NT2/D1 (cell line): Measurements from ENCODE around the gene LPAR5.

ENCODE experiments used
- SUZ12 ChIP-seq: IDR thresholded peaks from 2 replicates; pipeline ENCODE4 v1.6.1; 2011; ENCODE audit not compliant: insufficient read length, insufficient read depth; ENCODE audit errors: extremely low read depth
- YY1 ChIP-seq: IDR thresholded peaks from 2 replicates; pipeline ENCODE4 v1.6.1; 2011; ENCODE audit not compliant: insufficient read length, insufficient read depth

DNA sequence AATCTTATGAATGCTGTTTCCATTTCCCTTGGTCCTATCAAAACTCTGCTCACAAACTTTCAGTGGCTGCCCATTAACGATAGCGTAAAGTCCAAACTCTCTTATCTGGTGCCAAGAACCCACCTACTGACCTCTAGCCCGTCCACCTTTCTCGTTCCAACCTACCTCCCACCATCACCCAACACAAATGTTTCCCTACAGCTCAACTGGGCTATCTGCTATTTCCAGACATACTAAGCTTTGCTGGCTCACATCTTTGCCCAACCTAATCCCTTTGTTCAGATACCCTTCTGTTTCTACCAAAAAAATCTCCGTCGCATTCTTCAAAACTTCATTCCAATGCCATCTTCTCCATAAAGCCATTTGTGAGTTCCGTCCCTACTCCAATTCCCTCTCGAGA is 60.1 kb downstream of the LPAR5 start:
- TF ChIP-seq YY1 (no peak), SUZ12 (no peak)
